H1 (cell line): ENCODE measurements around the gene PARP14. TPM values are rescaled to one million over a fixed set of nuclear protein-coding genes. Genes with fewer than 3 reads are reported as not detected.

Experiments
- CTCF ChIA-PET: fragments of 300-600 bp; sonication (Branson Sonifier 250); formaldehyde crosslinking; loops from one replicate; lab custom pipeline; 2021; ENCODE audit not compliant: partially characterized antibody; lab: Charles Lee
- POLR2A ChIA-PET: fragments of 300-600 bp; sonication (Branson Sonifier 250); formaldehyde crosslinking; loops from one replicate; lab custom pipeline; 2021; ENCODE audit warnings: inconsistent platforms; ENCODE audit not compliant: partially characterized antibody; lab: Charles Lee
- DNase-seq, 2 experiments: peaks; one replicate each; pipeline versions ENCODE4 v3.0.0 to v3.0.0-alpha.2; 2010 to 2022; ENCODE audit warnings: low spot score in 2 of 2, low read depth in 1 of 2, mixed read lengths in 1 of 2
- FAIRE-seq: peaks from 2 replicates; lab custom pipeline; 2011; peaks lifted over from hg19 to GRCh38; lab: Jason Lieb, UNC
- H2AFZ ChIP-seq: 2 replicates; pipeline ENCODE4 v1.8.1; 2012; ENCODE audit warnings: low read length, inconsistent platforms
- H2AK5ac ChIP-seq: 2 replicates; pipeline ENCODE4 v1.6.1; 2013; ENCODE audit warnings: low read depth, low read length
- H2BK120ac ChIP-seq: replicated peaks from 2 replicates; pipeline ENCODE3; 2013; ENCODE audit warnings: low read depth, low read length, inconsistent platforms
- H2BK12ac ChIP-seq: 2 replicates; pipeline ENCODE4 v1.6.1; 2013; ENCODE audit warnings: low read depth, low read length
- H2BK15ac ChIP-seq: 2 replicates; pipeline ENCODE4 v1.6.1; 2013; ENCODE audit warnings: low read length
- H2BK20ac ChIP-seq: 2 replicates; pipeline ENCODE4 v1.6.1; 2013; ENCODE audit warnings: low read length
- H2BK5ac ChIP-seq: 2 replicates; pipeline ENCODE4 v1.6.1; 2013; ENCODE audit warnings: low read depth, low read length
- H3K14ac ChIP-seq: 2 replicates; pipeline ENCODE4 v1.6.1; 2013; ENCODE audit warnings: inconsistent platforms; ENCODE audit not compliant: insufficient read length
- H3K18ac ChIP-seq: 2 replicates; pipeline ENCODE4 v1.6.1; 2013; ENCODE audit warnings: low read length; ENCODE audit errors: extremely low read depth
- H3K23ac ChIP-seq: 2 replicates; pipeline ENCODE4 v1.6.1; 2013; ENCODE audit warnings: inconsistent platforms; ENCODE audit not compliant: insufficient read length
- H3K23me2 ChIP-seq: 2 replicates; pipeline ENCODE4 v1.6.1; 2013; ENCODE audit warnings: low read depth, low read length
- H3K27ac ChIP-seq: 2 replicates; pipeline ENCODE4 v1.6.1; 2011; ENCODE audit warnings: low read depth, low read length, inconsistent platforms
- H3K27me3 ChIP-seq, 4 experiments: replicated peaks in 1 of 4; 1 replicate in 1 of 4; 2 replicates in 3 of 4; pipeline versions ENCODE4 v1.6.1 to v1.8.1; 2011 to 2013; ENCODE audit warnings: low read length in 3 of 4, mild to moderate bottlenecking in 3 of 4, inconsistent platforms in 2 of 4, mixed read lengths in 2 of 4, moderate library complexity in 1 of 4; ENCODE audit not compliant: control insufficient read depth in 3 of 4, insufficient read depth in 3 of 4; ENCODE audit errors: extremely low read depth in 1 of 4
- H3K36me3 ChIP-seq, 4 experiments: 2 replicates each; pipeline versions ENCODE4 v1.6.1 to v1.8.1; 2011 to 2013; ENCODE audit warnings: mild to moderate bottlenecking in 4 of 4, low read length in 3 of 4, moderate library complexity in 2 of 4, control low read depth in 1 of 4, inconsistent platforms in 1 of 4; ENCODE audit not compliant: insufficient read depth in 4 of 4, control insufficient read depth in 2 of 4
- H3K4ac ChIP-seq: replicated peaks from 2 replicates; pipeline ENCODE3; 2013; ENCODE audit warnings: low read length, low read depth, mixed read lengths, inconsistent platforms; ENCODE audit not compliant: insufficient read length
- H3K4me1 ChIP-seq, 4 experiments: replicated peaks in 1 of 4; 1 replicate in 1 of 4; 2 replicates in 3 of 4; pipeline versions ENCODE4 v1.6.1 to v1.8.1; 2011 to 2013; ENCODE audit warnings: low read length in 3 of 4, inconsistent platforms in 2 of 4, mixed read lengths in 1 of 4; ENCODE audit not compliant: insufficient read depth in 4 of 4, control insufficient read depth in 3 of 4
- H3K4me2 ChIP-seq, 2 experiments: 2 replicates each; pipeline versions ENCODE4 v1.6.1 to v1.8.1; 2011 to 2013; ENCODE audit warnings: low read depth in 2 of 2, low read length in 2 of 2, control low read depth in 1 of 2, inconsistent platforms in 1 of 2, mild to moderate bottlenecking in 1 of 2; ENCODE audit not compliant: insufficient read depth in 1 of 2
- H3K4me3 ChIP-seq, 4 experiments: fragments of 200-600, 300-600 bp in 1 of 4; sonication (generic), shearing (Covaris generic), sonication (Bioruptor Twin) in 1 of 4; 2 replicates each; pipeline versions ENCODE4 v1.5.1 to v1.8.1; 2011 to 2016; ENCODE audit warnings: low read length in 4 of 4, low read depth in 3 of 4, control low read depth in 2 of 4, inconsistent platforms in 2 of 4, mild to moderate bottlenecking in 2 of 4, mixed read lengths in 1 of 4, moderate library complexity in 1 of 4; ENCODE audit not compliant: insufficient read depth in 2 of 4; ENCODE audit errors: extremely low read depth in 1 of 4
- H3K56ac ChIP-seq: replicated peaks from 2 replicates; pipeline ENCODE3; 2013; ENCODE audit warnings: low read depth, mild to moderate bottlenecking, mixed read lengths, low read length, inconsistent platforms; ENCODE audit not compliant: insufficient read length
- H3K79me1 ChIP-seq: 2 replicates; pipeline ENCODE4 v1.6.1; 2013; ENCODE audit warnings: low read depth, low read length, control low read depth
- H3K79me2 ChIP-seq, 2 experiments: 2 replicates each; pipeline versions ENCODE4 v1.6.1 to v1.8.1; 2012 to 2013; ENCODE audit warnings: low read length in 2 of 2, mild to moderate bottlenecking in 2 of 2, inconsistent platforms in 1 of 2; ENCODE audit not compliant: insufficient read depth in 2 of 2, control insufficient read depth in 1 of 2
- H3K9ac ChIP-seq, 4 experiments: replicated peaks in 1 of 4; 1 replicate in 1 of 4; 2 replicates in 3 of 4; pipeline versions ENCODE4 v1.6.1 to v1.8.1; 2011 to 2013; ENCODE audit warnings: low read depth in 3 of 4, low read length in 3 of 4, control low read depth in 2 of 4, mild to moderate bottlenecking in 2 of 4, moderate library complexity in 2 of 4, inconsistent platforms in 1 of 4; ENCODE audit errors: extremely low read depth in 1 of 4
- H3K9me3 ChIP-seq, 2 experiments: 2 replicates each; pipeline versions ENCODE4 v1.6.1 to v1.8.1; 2012 to 2013; ENCODE audit warnings: mild to moderate bottlenecking in 2 of 2, moderate library complexity in 2 of 2, control low read depth in 1 of 2, inconsistent platforms in 1 of 2, low read depth in 1 of 2, low read length in 1 of 2, mixed read lengths in 1 of 2; ENCODE audit not compliant: insufficient read depth in 2 of 2
- H4K20me1 ChIP-seq, 2 experiments: replicated peaks in 1 of 2; 2 replicates each; pipeline versions ENCODE3 to v1.8.1; 2011 to 2013; ENCODE audit warnings: inconsistent platforms in 2 of 2, low read length in 2 of 2, mild to moderate bottlenecking in 1 of 2; ENCODE audit not compliant: insufficient read depth in 2 of 2, control insufficient read depth in 1 of 2
- H4K5ac ChIP-seq: 2 replicates; pipeline ENCODE4 v1.6.1; 2013; ENCODE audit warnings: low read length, low read depth, mixed read lengths, inconsistent platforms; ENCODE audit not compliant: insufficient read length
- H4K8ac ChIP-seq: 2 replicates; pipeline ENCODE4 v1.8.0; 2013; ENCODE audit warnings: mild to moderate bottlenecking, moderate library complexity, low read length, inconsistent platforms; ENCODE audit not compliant: insufficient read depth; ENCODE audit errors: extremely low read depth
- H4K91ac ChIP-seq: replicated peaks from 2 replicates; pipeline ENCODE3; 2013; ENCODE audit warnings: low read length, mixed read lengths, inconsistent platforms; ENCODE audit not compliant: insufficient read length
- EP300 ChIP-seq, 2 experiments: IDR thresholded peaks; 1 replicate in 1 of 2; 2 replicates in 1 of 2; pipeline ENCODE4 v1.6.1; 2011 to 2012; ENCODE audit warnings: low read depth in 2 of 2, low read length in 2 of 2, mild to moderate bottlenecking in 2 of 2, borderline replicate concordance in 1 of 2, inconsistent platforms in 1 of 2, moderate library complexity in 1 of 2
- RAD21 ChIP-seq, 2 experiments: IDR thresholded peaks in 1 of 2; conservative IDR thresholded peaks in 1 of 2; 2 replicates each; pipeline ENCODE4 v1.6.1; 2011; ENCODE audit warnings: low read depth in 2 of 2, low read length in 2 of 2, improper control_type of control experiment in 1 of 2, inconsistent platforms in 1 of 2, mild to moderate bottlenecking in 1 of 2, moderate library complexity in 1 of 2
- TAF7 ChIP-seq: optimal IDR thresholded peaks from 2 replicates; pipeline ENCODE3; 2011; ENCODE audit warnings: low read depth, mild to moderate bottlenecking, inconsistent platforms, low read length, moderate library complexity, borderline replicate concordance
- TBP ChIP-seq: IDR thresholded peaks from 2 replicates; pipeline ENCODE4 v1.6.1; 2011; ENCODE audit warnings: low read depth, low read length, improper control_type of control experiment
- WGBS, 2 experiments: shearing (Covaris generic) in 1 of 2; methylation state at CpG; one replicate each; pipeline versions ENCODE4 v1.1.6 to v1.1.7; 2013 to 2015; ENCODE audit warnings: low lambda C conversion rate in 2 of 2, mixed read lengths in 2 of 2, inconsistent platforms in 1 of 2, low coverage in 1 of 2, missing lambda C conversion rate in 1 of 2; ENCODE audit not compliant: insufficient replicate concordance in 2 of 2, insufficient coverage in 1 of 2, insufficient read length in 1 of 2; ENCODE audit errors: extremely low coverage in 1 of 2, missing lambda C conversion rate in 1 of 2; 5-methylcytosine and 5-hydroxymethylcytosine counted together
- polyA plus RNA-seq, 7 experiments: library from polyadenylated mRNA; depleted of rRNA in 3 of 7; stranded (reverse) in 5 of 7; unstranded in 2 of 7; fragments of >200 nt in 5 of 7; fragments of 200-250 nt in 2 of 7; gene quantifications; 1 replicate in 5 of 7; 2 replicates in 1 of 7; 4 replicates in 1 of 7; pipeline versions ENCODE4 v1.2.1 to v1.2.3, GENCODE V29; 2011 to 2013; ENCODE audit warnings: missing spikeins in 2 of 7, mixed read lengths in 2 of 7
- total RNA-seq: library from RNA; stranded (reverse); fragmentation: NEBNext Ultra II Directional; extraction: Animal tissue kit (Norgen Biotek cat#: 25700); gene quantifications from 2 replicates; pipeline ENCODE4 v1.2.1, GENCODE V29; 2021
- TF ChIP-seq, protein P1 (sequence below): IDR thresholded peaks from 2 replicates; pipeline ENCODE4 v1.6.1; 2012; ENCODE audit warnings: inconsistent platforms
- TF ChIP-seq, protein P2 (sequence below), 3 experiments: IDR thresholded peaks; 1 replicate in 2 of 3; 2 replicates in 1 of 3; pipeline versions ENCODE4 v1.5.1 to v1.6.1; 2011; ENCODE audit warnings: low read length in 3 of 3, mild to moderate bottlenecking in 3 of 3, inconsistent platforms in 2 of 3, low read depth in 1 of 3, moderate library complexity in 1 of 3; ENCODE audit not compliant: insufficient read depth in 1 of 3; ENCODE audit errors: control extremely low read depth in 1 of 3

The PARP14 gene
- total and polyA plus RNA-seq, 2 of the 8 experiments (the other 6 are each of a cell fraction or from before 2014, with no cell fraction given): 12.6 to 17.6 TPM

DNA sequence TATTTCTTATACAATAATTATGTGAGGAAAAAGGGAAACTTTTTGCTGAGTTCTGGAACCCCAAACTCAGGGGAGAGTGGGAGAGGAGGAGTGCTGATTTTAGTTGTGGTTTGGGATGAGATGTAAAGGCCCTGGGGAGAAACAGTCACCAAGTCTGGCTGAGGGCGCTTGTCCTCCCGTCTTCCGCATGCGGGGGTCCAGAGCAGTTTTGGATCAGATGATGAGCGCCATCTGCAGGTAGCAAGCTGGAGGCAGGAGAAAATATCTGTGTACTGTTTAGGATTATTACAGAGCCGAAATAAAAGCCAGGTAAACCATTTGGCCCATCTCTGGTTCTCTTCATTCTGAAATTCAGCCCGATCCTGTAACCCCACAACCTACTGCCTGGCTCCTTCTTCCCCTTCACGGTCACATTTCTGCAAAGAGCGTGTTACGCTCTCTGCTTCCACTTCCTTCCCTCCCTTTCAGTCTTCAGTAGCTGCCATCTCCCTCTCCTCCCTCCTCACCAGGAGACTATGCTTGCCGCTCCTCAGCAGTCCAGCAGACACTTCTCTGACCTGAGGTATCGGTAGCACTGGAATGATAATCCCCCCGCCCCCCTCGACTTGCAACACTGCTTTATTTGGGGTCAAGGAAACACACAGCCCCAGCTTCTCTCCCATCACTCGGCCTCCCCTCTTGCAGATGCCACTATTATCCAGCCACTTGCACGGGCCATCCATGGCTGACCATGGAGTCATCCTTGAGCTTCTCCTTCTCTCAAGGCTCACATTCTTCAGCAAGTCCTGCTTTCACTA is 1.4 kb upstream of the PARP14 start:
- POLR2A ChIA-PET: interaction anchor here (0.8 to 1.7 kb wide), 2 partner anchors 264 to 296 kb away, joined by 3 to 6 read pairs; partner anchors contain the start of genes FAM162A, MIX23 and WDR5B
- H3K79me2 ChIP-seq: 0 out of 4 replicates have a peak, but pooled peaks cover 0 to 3% of the 10 kb centered on the region in 2 experiments
- peak; percentile 81 for FAIRE-seq
- TF ChIP-seq, protein P1, sequence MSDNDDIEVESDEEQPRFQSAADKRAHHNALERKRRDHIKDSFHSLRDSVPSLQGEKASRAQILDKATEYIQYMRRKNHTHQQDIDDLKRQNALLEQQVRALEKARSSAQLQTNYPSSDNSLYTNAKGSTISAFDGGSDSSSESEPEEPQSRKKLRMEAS: peak; percentile 26; the same call in 1 of the 2 replicates
- TF ChIP-seq EP300 (IDR thresholded peaks at IDR 0.05; ENCODE audit: borderline replicate concordance in 1 of 2, low read depth in 2 of 2, low read length in 2 of 2) (no peak), TBP (peak; percentile 20; the same call in 1 of the 2 replicates), RAD21 (IDR thresholded peaks at IDR 0.05 in 1 of 2, conservative IDR thresholded peaks at IDR 0.05 in 1 of 2; ENCODE audit: low read depth in 2 of 2, low read length in 2 of 2) (peak; percentile 90 to 93), TAF7 (no peak)
- TF ChIP-seq, protein P2, sequence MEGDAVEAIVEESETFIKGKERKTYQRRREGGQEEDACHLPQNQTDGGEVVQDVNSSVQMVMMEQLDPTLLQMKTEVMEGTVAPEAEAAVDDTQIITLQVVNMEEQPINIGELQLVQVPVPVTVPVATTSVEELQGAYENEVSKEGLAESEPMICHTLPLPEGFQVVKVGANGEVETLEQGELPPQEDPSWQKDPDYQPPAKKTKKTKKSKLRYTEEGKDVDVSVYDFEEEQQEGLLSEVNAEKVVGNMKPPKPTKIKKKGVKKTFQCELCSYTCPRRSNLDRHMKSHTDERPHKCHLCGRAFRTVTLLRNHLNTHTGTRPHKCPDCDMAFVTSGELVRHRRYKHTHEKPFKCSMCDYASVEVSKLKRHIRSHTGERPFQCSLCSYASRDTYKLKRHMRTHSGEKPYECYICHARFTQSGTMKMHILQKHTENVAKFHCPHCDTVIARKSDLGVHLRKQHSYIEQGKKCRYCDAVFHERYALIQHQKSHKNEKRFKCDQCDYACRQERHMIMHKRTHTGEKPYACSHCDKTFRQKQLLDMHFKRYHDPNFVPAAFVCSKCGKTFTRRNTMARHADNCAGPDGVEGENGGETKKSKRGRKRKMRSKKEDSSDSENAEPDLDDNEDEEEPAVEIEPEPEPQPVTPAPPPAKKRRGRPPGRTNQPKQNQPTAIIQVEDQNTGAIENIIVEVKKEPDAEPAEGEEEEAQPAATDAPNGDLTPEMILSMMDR (IDR thresholded peaks at IDR 0.05; ENCODE audit: control extremely low read depth in 1 of 3, insufficient read depth in 1 of 3, low read depth in 1 of 3, low read length in 3 of 3): peak; percentile 68 to 90 (median 84)

More for the DNA sequence above, 1.4 kb upstream of the PARP14 start:
- CTCF ChIA-PET: interaction anchor here (0.6 to 5.5 kb wide), 47 partner anchors 8 to 554 kb away, joined by 3 to 62 read pairs (median 4); partner anchors contain the start of genes DTX3L, FAM162A, MIX23 and PARP9
- Histone ChIP-seq H3K36me3 (no peaks in the 10 kb centered on the region), H4K5ac (no peak overlapping the region), H3K9ac (no peak overlapping the region), H2BK120ac (peak overlapping the region; percentile 22), H3K4me1 (peaks cover 6 to 12% (median 9%) of the 10 kb centered on the region in 4 experiments; a peak in 6 of 7 replicates), H3K18ac (no peak overlapping the region; the same call in 1 of the 2 replicates), H3K79me1 (no peaks in the 10 kb centered on the region), H2BK15ac (peak overlapping the region; percentile 95; the same call in 1 of the 2 replicates), H3K27ac (no peak overlapping the region), H3K23me2 (peaks cover 8% of the 10 kb centered on the region; the same call in 1 of the 2 replicates), H3K56ac (no peak overlapping the region), H4K8ac (no peak overlapping the region; the same call in 1 of the 2 replicates), H3K14ac (no peak overlapping the region), H2BK20ac (peak overlapping the region; percentile 24; the same call in 1 of the 2 replicates), H3K27me3 (no peaks in the 10 kb centered on the region; a peak in 2 of 7 replicates), H2BK5ac (no peak overlapping the region), H3K4me2 (peak overlapping the region; percentile 46 to 68), H3K4me3 (peak overlapping the region in 1 of 4 experiments; percentile 87; a peak in 2 of 8 replicates), H2AK5ac (no peak overlapping the region), H3K23ac (no peak overlapping the region), H4K20me1 (no peaks in the 10 kb centered on the region), H3K4ac (no peak overlapping the region), H2AFZ (peak overlapping the region; percentile 100), H2BK12ac (peak overlapping the region; percentile 75; the same call in 1 of the 2 replicates), H4K91ac (peak overlapping the region; percentile 20), H3K9me3 (no peaks in the 10 kb centered on the region)
- 27% methylated on average over 16 of the region's 16 CpGs; no CpG with 5 or more reads in 1 of the 2 experiments for WGBS, 2 experiments
- DNase-seq: peak; percentile 25 to 82
